WTC11 (cell line): ENCODE results near the gene UNC5A.

ENCODE experiments used
- ATF3 ChIP-seq: sonication (generic); formaldehyde crosslinking; conservative IDR thresholded peaks from 2 replicates; pipeline ENCODE4 v1.8.1; 2022; ENCODE audit warnings: mild to moderate bottlenecking, missing genetic modification reagents
- ATF6 ChIP-seq: sonication (generic); formaldehyde crosslinking; IDR thresholded peaks from 2 replicates; pipeline ENCODE4 v1.8.1; 2023; ENCODE audit warnings: mild to moderate bottlenecking, missing genetic modification reagents
- CREM ChIP-seq: sonication (generic); formaldehyde crosslinking; IDR thresholded peaks from 2 replicates; pipeline ENCODE4 v1.8.1; 2022; ENCODE audit warnings: mild to moderate bottlenecking, missing genetic modification reagents, moderate library complexity
- CTCF ChIP-seq: fragments of 200-600 bp; IDR thresholded peaks from 2 replicates; pipeline ENCODE4 v1.8.0; 2022; ENCODE audit warnings: antibody characterized with exemption
- MLX ChIP-seq: sonication (generic); formaldehyde crosslinking; IDR thresholded peaks from 2 replicates; pipeline ENCODE4 v1.8.1; 2023; ENCODE audit warnings: mild to moderate bottlenecking, missing genetic modification reagents, moderate library complexity
- RELA ChIP-seq: sonication (generic); formaldehyde crosslinking; IDR thresholded peaks from 2 replicates; pipeline ENCODE4 v1.8.1; 2022; ENCODE audit warnings: missing genetic modification reagents, mild to moderate bottlenecking, borderline replicate concordance
- STAT6 ChIP-seq: sonication (generic); formaldehyde crosslinking; conservative IDR thresholded peaks from 2 replicates; pipeline ENCODE4 v1.8.1; 2023; ENCODE audit warnings: mild to moderate bottlenecking, low read depth, missing genetic modification reagents, moderate library complexity
- TCF7 ChIP-seq: sonication (generic); formaldehyde crosslinking; IDR thresholded peaks from 2 replicates; pipeline ENCODE4 v1.8.0; 2022; ENCODE audit warnings: mild to moderate bottlenecking, low read depth, missing genetic modification reagents, moderate library complexity
- ZNF281 ChIP-seq: sonication (generic); formaldehyde crosslinking; IDR thresholded peaks from 2 replicates; pipeline ENCODE4 v1.8.0; 2023; ENCODE audit warnings: mild to moderate bottlenecking, missing genetic modification reagents

GRCh38 chr5:176861276-176861675, 50.9 kb downstream of the UNC5A start:
- TF ChIP-seq CTCF (no peak), CREM (CRISPR knock-in tag) (no peak), STAT6 (CRISPR knock-in tag) (no peak), ATF6 (CRISPR knock-in tag) (no peak), TCF7 (CRISPR knock-in tag) (no peak), MLX (no peak), ZNF281 (CRISPR knock-in tag) (no peak), ATF3 (CRISPR knock-in tag) (no peak), RELA (CRISPR knock-in tag) (no peak)
